SK-N-SH treated with all-trans-retinoic acid at 6 μM for 48 hours (cell line): ENCODE results near the gene GPX4.

Source experiments
- ATAC-seq: fragments of 200-7000 bp; cut with Tn5 transposase; 3 replicates; pipeline ENCODE4 v1.9.1; 2020; ENCODE audit warnings: mild to moderate bottlenecking, moderate library complexity
- BACH2 ChIP-seq: fragments of 250-450 bp; sonication (Bioruptor Pico); IDR thresholded peaks from 2 replicates; pipeline ENCODE4 v1.9.0; 2021; ENCODE audit warnings: mild to moderate bottlenecking, borderline replicate concordance
- CSDC2 ChIP-seq: fragments of 250-450 bp; sonication (Bioruptor Pico); IDR thresholded peaks from 2 replicates; pipeline ENCODE4 v1.5.0; 2020; ENCODE audit warnings: mild to moderate bottlenecking, moderate library complexity
- ESRRG ChIP-seq: fragments of 250-450 bp; sonication (Bioruptor Pico); IDR thresholded peaks from 2 replicates; pipeline ENCODE4 v1.6.1; 2021; ENCODE audit warnings: mild to moderate bottlenecking
- GLIS3 ChIP-seq: fragments of 250-450 bp; sonication (Bioruptor Pico); IDR thresholded peaks from 2 replicates; pipeline ENCODE4 v1.5.0; 2020; ENCODE audit warnings: mild to moderate bottlenecking, moderate library complexity
- ISL1 ChIP-seq: fragments of 250-450 bp; sonication (Bioruptor Pico); IDR thresholded peaks from 2 replicates; pipeline ENCODE4 v2.1.2; 2022; ENCODE audit warnings: mild to moderate bottlenecking, moderate library complexity
- OSR1 ChIP-seq: fragments of 250-450 bp; sonication (Bioruptor Pico); IDR thresholded peaks from 2 replicates; pipeline ENCODE4 v1.8.0; 2022; ENCODE audit warnings: moderate library complexity, mild to moderate bottlenecking, inconsistent platforms
- PPARA ChIP-seq: fragments of 250-450 bp; sonication (Bioruptor Pico); IDR thresholded peaks from 2 replicates; pipeline ENCODE4 v1.5.0; 2020; ENCODE audit warnings: mild to moderate bottlenecking, borderline replicate concordance
- RARB ChIP-seq: fragments of 250-450 bp; sonication (Bioruptor Pico); IDR thresholded peaks from 2 replicates; pipeline ENCODE4 v1.8.0; 2021; ENCODE audit warnings: mild to moderate bottlenecking, moderate library complexity
- TCF4 ChIP-seq: fragments of 250-450 bp; sonication (Bioruptor Pico); IDR thresholded peaks from 2 replicates; pipeline ENCODE4 v1.8.0; 2021; ENCODE audit warnings: mild to moderate bottlenecking, moderate library complexity, borderline replicate concordance
- TOX ChIP-seq: fragments of 250-450 bp; sonication (Bioruptor Pico); IDR thresholded peaks from 2 replicates; pipeline ENCODE4 v1.8.0; 2021; ENCODE audit warnings: mild to moderate bottlenecking, moderate library complexity, borderline replicate concordance
- ZC3H10 ChIP-seq: fragments of 250-450 bp; sonication (Bioruptor Pico); IDR thresholded peaks from 2 replicates; pipeline ENCODE4 v1.5.1; 2021; ENCODE audit warnings: mild to moderate bottlenecking, moderate library complexity
- ZFP3 ChIP-seq: fragments of 250-450 bp; sonication (Bioruptor Pico); IDR thresholded peaks from 2 replicates; pipeline ENCODE4 v1.5.0; 2020; ENCODE audit warnings: mild to moderate bottlenecking, moderate library complexity
- ZFP30 ChIP-seq: fragments of 450-650 bp; formaldehyde crosslinking; IDR thresholded peaks from 2 replicates; pipeline ENCODE4 v1.5.0; 2022; ENCODE audit warnings: mild to moderate bottlenecking, moderate library complexity
- ZNF565 ChIP-seq: fragments of 450-650 bp; formaldehyde crosslinking; conservative IDR thresholded peaks from 2 replicates; pipeline ENCODE4 v1.5.0; 2020; ENCODE audit warnings: low read depth, mild to moderate bottlenecking, moderate library complexity
- ZNF70 ChIP-seq: fragments of 450-650 bp; formaldehyde crosslinking; IDR thresholded peaks from 2 replicates; pipeline ENCODE4 v1.5.0; 2020; ENCODE audit warnings: mild to moderate bottlenecking, moderate library complexity
- ZNF8 ChIP-seq: fragments of 450-650 bp; formaldehyde crosslinking; IDR thresholded peaks from 2 replicates; pipeline ENCODE4 v1.5.0; 2020; ENCODE audit warnings: mild to moderate bottlenecking, moderate library complexity
- TF ChIP-seq, protein P1 (sequence below): fragments of 250-450 bp; sonication (Bioruptor Pico); IDR thresholded peaks from 2 replicates; pipeline ENCODE4 v1.8.0; 2020; ENCODE audit warnings: mild to moderate bottlenecking, moderate library complexity, borderline replicate concordance
- TF ChIP-seq, protein P2 (sequence below): fragments of 250-450 bp; sonication (Bioruptor Pico); IDR thresholded peaks from 2 replicates; pipeline ENCODE4 v1.8.0; 2021; ENCODE audit warnings: low read depth, mild to moderate bottlenecking, moderate library complexity, borderline replicate concordance
- TF ChIP-seq, protein P3 (sequence below): fragments of 250-450 bp; sonication (Bioruptor Pico); IDR thresholded peaks from 2 replicates; pipeline ENCODE4 v1.5.0; 2020; ENCODE audit warnings: mild to moderate bottlenecking, moderate library complexity
- TF ChIP-seq, protein P4 (sequence below): fragments of 250-450 bp; sonication (Bioruptor Pico); IDR thresholded peaks from 2 replicates; pipeline ENCODE4 v1.5.1; 2020; ENCODE audit warnings: low read depth, mild to moderate bottlenecking, moderate library complexity
- TF ChIP-seq, protein P5 (sequence below): fragments of 250-450 bp; sonication (Bioruptor Pico); IDR thresholded peaks from 2 replicates; pipeline ENCODE4 v1.5.1; 2021; ENCODE audit warnings: mild to moderate bottlenecking, moderate library complexity

GPX4 gene

DNA sequence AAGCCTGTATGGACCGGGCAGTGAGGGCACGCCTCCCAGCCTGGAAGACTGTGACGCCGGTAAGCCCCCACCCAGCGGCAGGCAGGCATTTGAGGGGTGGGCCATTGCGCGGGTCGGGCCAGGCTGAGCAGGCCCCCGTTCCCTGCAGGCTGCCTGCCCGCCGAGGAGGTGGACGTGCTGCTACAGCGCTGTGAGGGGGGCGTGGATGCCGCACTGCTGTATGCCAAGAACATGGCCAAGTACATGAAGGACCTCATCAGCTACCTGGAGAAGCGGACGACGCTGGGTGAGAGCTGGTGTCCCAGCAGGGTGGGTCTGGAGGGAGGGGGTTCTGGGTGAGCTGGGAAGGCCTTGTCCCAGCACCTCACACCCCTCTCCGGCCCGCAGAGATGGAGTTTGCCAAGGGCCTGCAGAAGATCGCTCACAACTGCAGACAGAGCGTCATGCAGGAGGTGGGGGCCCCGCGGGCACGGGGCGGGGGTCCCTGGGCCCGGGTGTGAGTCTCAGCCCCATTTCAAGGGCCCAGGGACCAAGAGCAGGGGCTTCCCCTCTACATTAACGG, 29.8 kb upstream of the GPX4 start (continued):
- no peak for TF ChIP-seq CSDC2
- TF ChIP-seq ZFP3 = no peak

DNA sequence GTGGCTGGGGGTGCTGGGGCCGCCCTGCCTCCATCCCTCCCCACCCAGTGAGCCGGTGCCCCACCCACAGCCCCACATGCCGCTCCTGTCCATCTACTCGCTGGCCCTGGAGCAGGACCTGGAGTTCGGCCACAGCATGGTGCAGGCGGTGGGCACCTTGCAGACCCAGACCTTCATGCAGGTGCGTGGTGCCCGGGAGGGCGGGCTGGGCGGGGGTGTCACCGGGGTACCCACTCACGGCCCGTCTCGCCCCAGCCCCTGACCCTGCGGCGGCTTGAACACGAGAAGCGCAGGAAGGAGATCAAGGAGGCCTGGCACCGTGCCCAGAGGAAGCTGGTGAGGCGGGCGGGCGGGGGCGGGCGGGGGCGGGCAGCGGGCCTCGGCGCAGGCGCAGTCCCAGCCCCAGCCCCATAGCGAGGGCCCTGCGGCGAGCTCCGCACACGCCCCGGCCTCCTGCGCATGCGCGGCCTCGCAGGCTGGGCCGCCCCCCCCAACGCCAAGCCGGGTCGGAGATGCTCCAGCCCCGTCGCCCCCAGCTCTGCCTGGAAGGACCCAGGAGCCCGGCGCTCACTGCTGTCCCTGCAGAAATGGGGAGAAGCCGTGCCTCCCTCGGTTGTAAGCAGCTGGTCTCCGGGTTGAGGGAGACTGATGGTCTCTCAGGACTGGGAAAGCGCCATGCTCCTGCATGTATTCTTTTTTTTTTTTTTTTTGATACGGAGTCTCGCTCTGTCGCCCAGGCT, 29.1 kb upstream of the GPX4 start:
- TF ChIP-seq ZFP3 (no peak), RARB (CRISPR knock-in tag) (no peak), ZNF70 (no peak), ZFP30 (CRISPR knock-in tag) (no peak), ESRRG (CRISPR knock-in tag) (no peak), ZNF565 (no peak), ZNF8 (CRISPR knock-in tag) (no peak), TCF4 (CRISPR knock-in tag) (no peak), ISL1 (CRISPR knock-in tag) (no peak), TOX (CRISPR knock-in tag) (no peak), GLIS3 (CRISPR knock-in tag) (no peak), OSR1 (CRISPR knock-in tag) (no peak), PPARA (CRISPR knock-in tag) (no peak), ZC3H10 (CRISPR knock-in tag) (no peak), CSDC2 (no peak)
- TF ChIP-seq, protein P1, sequence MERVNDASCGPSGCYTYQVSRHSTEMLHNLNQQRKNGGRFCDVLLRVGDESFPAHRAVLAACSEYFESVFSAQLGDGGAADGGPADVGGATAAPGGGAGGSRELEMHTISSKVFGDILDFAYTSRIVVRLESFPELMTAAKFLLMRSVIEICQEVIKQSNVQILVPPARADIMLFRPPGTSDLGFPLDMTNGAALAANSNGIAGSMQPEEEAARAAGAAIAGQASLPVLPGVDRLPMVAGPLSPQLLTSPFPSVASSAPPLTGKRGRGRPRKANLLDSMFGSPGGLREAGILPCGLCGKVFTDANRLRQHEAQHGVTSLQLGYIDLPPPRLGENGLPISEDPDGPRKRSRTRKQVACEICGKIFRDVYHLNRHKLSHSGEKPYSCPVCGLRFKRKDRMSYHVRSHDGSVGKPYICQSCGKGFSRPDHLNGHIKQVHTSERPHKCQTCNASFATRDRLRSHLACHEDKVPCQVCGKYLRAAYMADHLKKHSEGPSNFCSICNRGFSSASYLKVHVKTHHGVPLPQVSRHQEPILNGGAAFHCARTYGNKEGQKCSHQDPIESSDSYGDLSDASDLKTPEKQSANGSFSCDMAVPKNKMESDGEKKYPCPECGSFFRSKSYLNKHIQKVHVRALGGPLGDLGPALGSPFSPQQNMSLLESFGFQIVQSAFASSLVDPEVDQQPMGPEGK (CRISPR knock-in tag) = no peak
- TF ChIP-seq, protein P2, sequence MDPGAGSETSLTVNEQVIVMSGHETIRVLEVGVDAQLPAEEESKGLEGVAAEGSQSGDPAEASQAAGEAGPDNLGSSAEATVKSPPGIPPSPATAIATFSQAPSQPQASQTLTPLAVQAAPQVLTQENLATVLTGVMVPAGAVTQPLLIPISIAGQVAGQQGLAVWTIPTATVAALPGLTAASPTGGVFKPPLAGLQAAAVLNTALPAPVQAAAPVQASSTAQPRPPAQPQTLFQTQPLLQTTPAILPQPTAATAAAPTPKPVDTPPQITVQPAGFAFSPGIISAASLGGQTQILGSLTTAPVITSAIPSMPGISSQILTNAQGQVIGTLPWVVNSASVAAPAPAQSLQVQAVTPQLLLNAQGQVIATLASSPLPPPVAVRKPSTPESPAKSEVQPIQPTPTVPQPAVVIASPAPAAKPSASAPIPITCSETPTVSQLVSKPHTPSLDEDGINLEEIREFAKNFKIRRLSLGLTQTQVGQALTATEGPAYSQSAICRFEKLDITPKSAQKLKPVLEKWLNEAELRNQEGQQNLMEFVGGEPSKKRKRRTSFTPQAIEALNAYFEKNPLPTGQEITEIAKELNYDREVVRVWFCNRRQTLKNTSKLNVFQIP = no peak
- TF ChIP-seq, protein P3, sequence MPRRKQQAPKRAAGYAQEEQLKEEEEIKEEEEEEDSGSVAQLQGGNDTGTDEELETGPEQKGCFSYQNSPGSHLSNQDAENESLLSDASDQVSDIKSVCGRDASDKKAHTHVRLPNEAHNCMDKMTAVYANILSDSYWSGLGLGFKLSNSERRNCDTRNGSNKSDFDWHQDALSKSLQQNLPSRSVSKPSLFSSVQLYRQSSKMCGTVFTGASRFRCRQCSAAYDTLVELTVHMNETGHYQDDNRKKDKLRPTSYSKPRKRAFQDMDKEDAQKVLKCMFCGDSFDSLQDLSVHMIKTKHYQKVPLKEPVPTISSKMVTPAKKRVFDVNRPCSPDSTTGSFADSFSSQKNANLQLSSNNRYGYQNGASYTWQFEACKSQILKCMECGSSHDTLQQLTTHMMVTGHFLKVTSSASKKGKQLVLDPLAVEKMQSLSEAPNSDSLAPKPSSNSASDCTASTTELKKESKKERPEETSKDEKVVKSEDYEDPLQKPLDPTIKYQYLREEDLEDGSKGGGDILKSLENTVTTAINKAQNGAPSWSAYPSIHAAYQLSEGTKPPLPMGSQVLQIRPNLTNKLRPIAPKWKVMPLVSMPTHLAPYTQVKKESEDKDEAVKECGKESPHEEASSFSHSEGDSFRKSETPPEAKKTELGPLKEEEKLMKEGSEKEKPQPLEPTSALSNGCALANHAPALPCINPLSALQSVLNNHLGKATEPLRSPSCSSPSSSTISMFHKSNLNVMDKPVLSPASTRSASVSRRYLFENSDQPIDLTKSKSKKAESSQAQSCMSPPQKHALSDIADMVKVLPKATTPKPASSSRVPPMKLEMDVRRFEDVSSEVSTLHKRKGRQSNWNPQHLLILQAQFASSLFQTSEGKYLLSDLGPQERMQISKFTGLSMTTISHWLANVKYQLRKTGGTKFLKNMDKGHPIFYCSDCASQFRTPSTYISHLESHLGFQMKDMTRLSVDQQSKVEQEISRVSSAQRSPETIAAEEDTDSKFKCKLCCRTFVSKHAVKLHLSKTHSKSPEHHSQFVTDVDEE (CRISPR knock-in tag) = no peak
- TF ChIP-seq, protein P4, sequence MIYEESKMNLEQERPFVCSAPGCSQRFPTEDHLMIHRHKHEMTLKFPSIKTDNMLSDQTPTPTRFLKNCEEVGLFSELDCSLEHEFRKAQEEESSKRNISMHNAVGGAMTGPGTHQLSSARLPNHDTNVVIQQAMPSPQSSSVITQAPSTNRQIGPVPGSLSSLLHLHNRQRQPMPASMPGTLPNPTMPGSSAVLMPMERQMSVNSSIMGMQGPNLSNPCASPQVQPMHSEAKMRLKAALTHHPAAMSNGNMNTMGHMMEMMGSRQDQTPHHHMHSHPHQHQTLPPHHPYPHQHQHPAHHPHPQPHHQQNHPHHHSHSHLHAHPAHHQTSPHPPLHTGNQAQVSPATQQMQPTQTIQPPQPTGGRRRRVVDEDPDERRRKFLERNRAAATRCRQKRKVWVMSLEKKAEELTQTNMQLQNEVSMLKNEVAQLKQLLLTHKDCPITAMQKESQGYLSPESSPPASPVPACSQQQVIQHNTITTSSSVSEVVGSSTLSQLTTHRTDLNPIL = no peak
- TF ChIP-seq, protein P5, sequence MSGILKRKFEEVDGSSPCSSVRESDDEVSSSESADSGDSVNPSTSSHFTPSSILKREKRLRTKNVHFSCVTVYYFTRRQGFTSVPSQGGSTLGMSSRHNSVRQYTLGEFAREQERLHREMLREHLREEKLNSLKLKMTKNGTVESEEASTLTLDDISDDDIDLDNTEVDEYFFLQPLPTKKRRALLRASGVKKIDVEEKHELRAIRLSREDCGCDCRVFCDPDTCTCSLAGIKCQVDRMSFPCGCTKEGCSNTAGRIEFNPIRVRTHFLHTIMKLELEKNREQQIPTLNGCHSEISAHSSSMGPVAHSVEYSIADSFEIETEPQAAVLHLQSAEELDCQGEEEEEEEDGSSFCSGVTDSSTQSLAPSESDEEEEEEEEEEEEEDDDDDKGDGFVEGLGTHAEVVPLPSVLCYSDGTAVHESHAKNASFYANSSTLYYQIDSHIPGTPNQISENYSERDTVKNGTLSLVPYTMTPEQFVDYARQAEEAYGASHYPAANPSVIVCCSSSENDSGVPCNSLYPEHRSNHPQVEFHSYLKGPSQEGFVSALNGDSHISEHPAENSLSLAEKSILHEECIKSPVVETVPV (CRISPR knock-in tag) = no peak
- ATAC-seq = peak; percentile 68

DNA sequence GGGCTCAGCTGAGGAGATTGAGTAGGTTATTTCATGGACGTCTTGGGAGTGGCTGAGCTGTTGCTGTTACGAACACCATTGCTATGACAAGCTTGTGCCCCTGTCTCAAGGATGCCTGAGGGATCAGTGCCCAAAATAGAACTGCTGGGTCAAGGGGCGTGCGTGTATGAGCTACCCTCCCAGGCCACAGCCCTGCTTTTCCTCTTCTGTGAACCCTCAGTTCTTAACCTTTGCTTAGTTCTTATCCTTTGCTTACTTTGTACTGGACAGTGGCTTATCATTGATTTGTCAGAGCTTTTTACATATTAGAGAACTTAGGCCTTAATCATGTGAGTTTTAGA, 27.8 kb upstream of the GPX4 start:
- ATAC-seq = no peak
- no peak for TF ChIP-seq ZFP3
- TF ChIP-seq ZNF565 = no peak
- no peak for TF ChIP-seq ISL1 (CRISPR knock-in tag)
- TF ChIP-seq ZNF8 (CRISPR knock-in tag) = no peak
- no peak for TF ChIP-seq BACH2 (CRISPR knock-in tag)
- TF ChIP-seq GLIS3 (CRISPR knock-in tag) = no peak
- TF ChIP-seq CSDC2 = no peak
- TF ChIP-seq PPARA (CRISPR knock-in tag) = no peak
- no peak for TF ChIP-seq OSR1 (CRISPR knock-in tag)
- no peak for TF ChIP-seq RARB (CRISPR knock-in tag)
- TF ChIP-seq, protein P3 (CRISPR knock-in tag) = no peak
- TF ChIP-seq ZFP30 (CRISPR knock-in tag) = no peak
- TF ChIP-seq TOX (CRISPR knock-in tag) = no peak
- TF ChIP-seq ESRRG (CRISPR knock-in tag) = no peak
- TF ChIP-seq ZNF70 = no peak
